Measurements from ENCODE around the gene ABCA13.

ABCA13 gene

DNA sequence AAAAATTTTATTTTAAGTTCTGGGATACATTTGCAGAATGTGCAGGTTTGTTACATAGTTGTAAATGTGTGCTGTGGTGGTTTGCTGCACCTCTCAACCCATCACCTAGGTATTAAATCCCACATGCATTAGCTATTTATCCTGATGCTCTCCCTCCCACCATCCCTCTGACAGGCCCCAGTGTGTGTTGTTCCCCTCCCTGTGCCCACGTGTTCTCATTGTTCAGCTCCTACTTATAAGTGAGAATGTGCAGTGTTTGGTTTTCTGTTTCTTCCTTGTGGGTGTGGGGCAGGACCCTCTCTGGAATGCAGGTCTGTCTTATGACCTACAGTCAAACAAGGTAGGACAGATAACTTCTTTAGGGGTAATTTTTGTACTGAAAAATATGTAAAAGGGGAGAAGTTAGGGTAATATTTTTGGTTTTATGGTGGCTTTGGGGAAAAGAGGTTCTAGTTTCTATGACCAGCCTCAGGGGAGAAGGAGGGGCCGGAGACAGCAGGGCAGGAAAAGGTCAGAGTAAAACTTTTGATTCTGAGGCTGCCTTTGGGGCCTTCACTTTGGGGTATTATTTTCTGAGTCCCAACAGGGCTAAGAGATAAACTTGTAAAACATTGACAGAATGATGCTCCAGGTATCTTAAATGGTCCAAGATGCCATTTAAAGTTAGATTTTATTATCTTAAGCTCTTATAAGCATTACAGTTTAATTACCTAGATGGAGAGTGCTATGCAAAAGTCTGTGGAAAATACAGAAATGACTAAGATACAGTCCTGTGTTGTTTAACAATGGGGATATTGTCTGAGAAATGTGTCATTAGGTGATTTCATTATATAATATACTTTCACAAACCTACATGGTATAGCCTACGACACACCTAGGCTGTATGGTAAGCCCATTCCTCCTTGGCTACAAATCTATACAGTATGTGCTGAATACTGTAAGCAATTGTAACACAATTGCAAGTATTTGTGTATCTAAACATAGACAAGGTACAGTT lies 354.8 kb downstream of the ABCA13 start:
- H3K4me1 Mint-ChIP-seq = peaks cover 47% of the 10 kb centered on the region
- H3K27ac Mint-ChIP-seq = peak overlapping the region; percentile 14
- H3K27me3 Mint-ChIP-seq (ENCODE audit: low read depth, poor library complexity) = no peaks in the 10 kb centered on the region
- TF ChIP-seq, protein P1, sequence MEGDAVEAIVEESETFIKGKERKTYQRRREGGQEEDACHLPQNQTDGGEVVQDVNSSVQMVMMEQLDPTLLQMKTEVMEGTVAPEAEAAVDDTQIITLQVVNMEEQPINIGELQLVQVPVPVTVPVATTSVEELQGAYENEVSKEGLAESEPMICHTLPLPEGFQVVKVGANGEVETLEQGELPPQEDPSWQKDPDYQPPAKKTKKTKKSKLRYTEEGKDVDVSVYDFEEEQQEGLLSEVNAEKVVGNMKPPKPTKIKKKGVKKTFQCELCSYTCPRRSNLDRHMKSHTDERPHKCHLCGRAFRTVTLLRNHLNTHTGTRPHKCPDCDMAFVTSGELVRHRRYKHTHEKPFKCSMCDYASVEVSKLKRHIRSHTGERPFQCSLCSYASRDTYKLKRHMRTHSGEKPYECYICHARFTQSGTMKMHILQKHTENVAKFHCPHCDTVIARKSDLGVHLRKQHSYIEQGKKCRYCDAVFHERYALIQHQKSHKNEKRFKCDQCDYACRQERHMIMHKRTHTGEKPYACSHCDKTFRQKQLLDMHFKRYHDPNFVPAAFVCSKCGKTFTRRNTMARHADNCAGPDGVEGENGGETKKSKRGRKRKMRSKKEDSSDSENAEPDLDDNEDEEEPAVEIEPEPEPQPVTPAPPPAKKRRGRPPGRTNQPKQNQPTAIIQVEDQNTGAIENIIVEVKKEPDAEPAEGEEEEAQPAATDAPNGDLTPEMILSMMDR (IDR thresholded peaks at IDR 0.05) = no peak
- DNase-seq = no peak
- peaks cover 13% of the 10 kb centered on the region for H3K9me3 Mint-ChIP-seq
- H3K4me3 Mint-ChIP-seq = peak overlapping the region; percentile 43
- peaks cover 6% of the 10 kb centered on the region for H3K36me3 Mint-ChIP-seq (ENCODE audit: low read depth)

- no peak overlapping the region for H3K4me3 Mint-ChIP-seq
- peaks cover 35% of the 10 kb centered on the region for H3K9me3 Mint-ChIP-seq
- H3K4me1 Mint-ChIP-seq = peaks cover 37% of the 10 kb centered on the region
- TF ChIP-seq, protein P1 (IDR thresholded peaks at IDR 0.05) = no peak
- no peak for DNase-seq
- H3K36me3 Mint-ChIP-seq (ENCODE audit: low read depth) = peaks cover 17% of the 10 kb centered on the region
- no peak overlapping the region for H3K27ac Mint-ChIP-seq
- H3K27me3 Mint-ChIP-seq (ENCODE audit: low read depth, poor library complexity) = no peaks in the 10 kb centered on the region
Measured at GRCh38 chr7:48528646-48529045, 357.4 kb downstream of the ABCA13 start.

DNA sequence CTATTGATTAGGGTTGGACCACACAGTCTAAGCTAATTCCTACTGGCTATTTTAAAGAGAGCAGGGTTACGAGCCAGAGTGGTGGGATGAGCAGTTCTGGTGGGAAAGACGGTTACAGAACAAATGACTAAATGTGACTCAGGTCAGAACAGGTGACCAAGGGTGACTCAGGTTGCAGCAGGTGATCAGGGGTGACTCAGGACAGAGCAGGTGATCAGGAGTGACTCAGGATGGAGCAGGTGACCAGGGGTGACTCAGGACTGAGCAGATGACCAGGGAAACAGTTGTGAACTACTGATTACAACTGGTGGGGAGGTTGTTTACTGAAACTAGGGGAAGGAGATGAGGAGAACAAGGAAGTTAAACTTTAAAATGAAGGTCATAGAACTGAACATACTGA lies 366.3 kb downstream of the ABCA13 start:
- peaks cover 49% of the 10 kb centered on the region for H3K9me3 Mint-ChIP-seq
- peaks cover 7% of the 10 kb centered on the region for H3K27me3 Mint-ChIP-seq (ENCODE audit: low read depth, poor library complexity)
- TF ChIP-seq, protein P1 (IDR thresholded peaks at IDR 0.05) = no peak
- H3K4me1 Mint-ChIP-seq = no peaks in the 10 kb centered on the region
- peak overlapping the region; percentile 77 for H3K27ac Mint-ChIP-seq
- H3K4me3 Mint-ChIP-seq = no peak overlapping the region
- DNase-seq = no peak
- peaks cover 31% of the 10 kb centered on the region for H3K36me3 Mint-ChIP-seq (ENCODE audit: low read depth)

GRCh38 chr7:48540746-48541145 lies 369.5 kb downstream of the ABCA13 start:
- H3K4me1 Mint-ChIP-seq = peaks cover 15% of the 10 kb centered on the region
- no peak overlapping the region for H3K27ac Mint-ChIP-seq
- H3K27me3 Mint-ChIP-seq (ENCODE audit: low read depth, poor library complexity) = peaks cover 7% of the 10 kb centered on the region
- no peak overlapping the region for H3K4me3 Mint-ChIP-seq
- H3K36me3 Mint-ChIP-seq (ENCODE audit: low read depth) = peaks cover 9% of the 10 kb centered on the region
- peaks cover 19% of the 10 kb centered on the region for H3K9me3 Mint-ChIP-seq
- DNase-seq = no peak
- TF ChIP-seq, protein P1 (IDR thresholded peaks at IDR 0.05) = no peak

DNA sequence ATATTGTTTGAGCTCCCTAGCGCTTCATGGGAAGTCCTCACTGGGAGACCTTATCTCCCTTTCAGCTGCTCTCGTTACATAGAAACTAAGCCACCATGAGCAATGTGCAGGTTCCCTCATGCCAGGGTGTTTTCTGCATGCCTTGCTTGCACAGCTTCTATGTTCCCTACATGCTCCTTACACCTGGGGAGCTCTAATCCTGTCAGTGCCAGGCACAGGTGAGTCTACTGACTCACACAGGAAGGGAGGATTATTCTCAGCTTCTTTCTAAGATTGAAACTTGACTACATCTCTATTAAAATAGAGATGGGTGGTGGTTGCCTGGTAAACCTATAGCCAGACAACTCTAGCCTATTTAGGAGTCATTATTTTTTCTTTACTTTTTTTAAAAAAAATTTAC lies 377.4 kb downstream of the ABCA13 start:
- no peaks in the 10 kb centered on the region for H3K27me3 Mint-ChIP-seq (ENCODE audit: low read depth, poor library complexity)
- H3K9me3 Mint-ChIP-seq = peaks cover 19% of the 10 kb centered on the region
- TF ChIP-seq, protein P1 (IDR thresholded peaks at IDR 0.05) = no peak
- H3K36me3 Mint-ChIP-seq (ENCODE audit: low read depth) = peaks cover 3% of the 10 kb centered on the region
- H3K27ac Mint-ChIP-seq = no peak overlapping the region
- H3K4me3 Mint-ChIP-seq = no peak overlapping the region
- no peak for DNase-seq
- peaks cover 28% of the 10 kb centered on the region for H3K4me1 Mint-ChIP-seq
